Measurements from ENCODE around the gene SAP30BP.

GRCh38 chr17:75725504-75725903, 58.4 kb downstream of the SAP30BP start:
- TF ChIP-seq POLR2A (IDR thresholded peaks at IDR 0.05) (no peak), CTCF (IDR thresholded peaks at IDR 0.05) (no peak), POLR2AphosphoS5 (IDR thresholded peaks at IDR 0.05) (no peak), EP300 (IDR thresholded peaks at IDR 0.05) (no peak)

Measured in gastroesophageal sphincter (tissue), 3 donors.